Dermis microvascular lymphatic vessel endothelial cell (primary cell): ENCODE results near the gene UBE2G1. TPM values are rescaled to one million over a fixed set of nuclear protein-coding genes. Genes with fewer than 3 reads are reported as not detected.
A peak's percentile ranks its signal among the peaks of the same experiment; 100 is the strongest.
"Not testable (repeated sequence)": the region's sequence is repeated elsewhere in the genome, so short reads cannot be mapped to it uniquely, and the experiment has no call there.

Experiments
- DNase-seq, 2 donors: peaks; one replicate each; pipeline versions ENCODE4 v3.0.0 to v3.0.0-alpha.2; 2010; ENCODE audit warnings: low read depth in 2 of 2
- total RNA-seq: library from RNA; depleted of rRNA; stranded (reverse); fragments of >200 nt; gene quantifications from 2 replicates; pipeline ENCODE4 v1.2.1, GENCODE V29; 2014

The UBE2G1 gene, protein sequence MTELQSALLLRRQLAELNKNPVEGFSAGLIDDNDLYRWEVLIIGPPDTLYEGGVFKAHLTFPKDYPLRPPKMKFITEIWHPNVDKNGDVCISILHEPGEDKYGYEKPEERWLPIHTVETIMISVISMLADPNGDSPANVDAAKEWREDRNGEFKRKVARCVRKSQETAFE
- total RNA-seq, result 28.9 and 36.7 TPM in 2 replicates

DNA sequence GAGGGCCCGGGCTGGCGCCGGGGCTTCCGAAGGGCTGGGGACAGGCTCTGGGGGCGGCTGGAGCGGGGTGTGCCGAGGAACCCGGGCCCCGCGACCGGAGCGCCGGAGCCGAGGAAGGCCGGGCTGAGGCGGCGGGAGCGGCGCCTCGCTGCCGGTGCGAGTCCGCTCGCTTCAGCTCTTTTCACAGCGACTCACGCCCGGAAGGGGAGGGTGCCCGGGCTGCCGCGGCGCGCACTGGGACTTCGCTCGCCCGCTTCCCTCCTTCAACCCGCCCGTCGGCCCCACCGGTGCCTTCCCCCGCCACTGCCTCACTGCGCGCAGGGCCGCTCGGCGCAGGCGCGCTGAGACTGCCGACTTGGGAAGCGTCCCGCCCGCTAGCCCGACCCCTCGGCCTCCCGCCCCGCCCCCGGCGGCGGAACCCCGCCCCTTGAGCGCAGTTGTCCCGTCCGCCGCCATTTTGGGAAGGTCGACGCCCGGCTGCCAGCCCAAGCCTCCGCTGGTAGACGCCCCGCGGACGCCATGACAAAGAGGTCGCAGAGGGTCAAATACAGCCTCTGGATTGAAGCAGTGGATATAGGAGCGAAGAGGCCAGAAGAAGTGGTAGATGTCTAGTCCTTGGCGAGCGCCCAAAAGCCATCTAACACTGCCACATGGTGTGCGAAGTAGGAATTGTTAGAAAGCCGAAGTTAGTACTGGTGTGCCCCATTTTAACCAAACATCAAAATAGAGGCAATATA lies at the start of gene UBE2G1:
TSS of gene UBE2G1 (minus strand) at position 349 of the 737 bp plus-strand sequence. CDS start 359 bp downstream, outside the sequence.
- DNase-seq, result peak; percentile 90 to 98

DNA sequence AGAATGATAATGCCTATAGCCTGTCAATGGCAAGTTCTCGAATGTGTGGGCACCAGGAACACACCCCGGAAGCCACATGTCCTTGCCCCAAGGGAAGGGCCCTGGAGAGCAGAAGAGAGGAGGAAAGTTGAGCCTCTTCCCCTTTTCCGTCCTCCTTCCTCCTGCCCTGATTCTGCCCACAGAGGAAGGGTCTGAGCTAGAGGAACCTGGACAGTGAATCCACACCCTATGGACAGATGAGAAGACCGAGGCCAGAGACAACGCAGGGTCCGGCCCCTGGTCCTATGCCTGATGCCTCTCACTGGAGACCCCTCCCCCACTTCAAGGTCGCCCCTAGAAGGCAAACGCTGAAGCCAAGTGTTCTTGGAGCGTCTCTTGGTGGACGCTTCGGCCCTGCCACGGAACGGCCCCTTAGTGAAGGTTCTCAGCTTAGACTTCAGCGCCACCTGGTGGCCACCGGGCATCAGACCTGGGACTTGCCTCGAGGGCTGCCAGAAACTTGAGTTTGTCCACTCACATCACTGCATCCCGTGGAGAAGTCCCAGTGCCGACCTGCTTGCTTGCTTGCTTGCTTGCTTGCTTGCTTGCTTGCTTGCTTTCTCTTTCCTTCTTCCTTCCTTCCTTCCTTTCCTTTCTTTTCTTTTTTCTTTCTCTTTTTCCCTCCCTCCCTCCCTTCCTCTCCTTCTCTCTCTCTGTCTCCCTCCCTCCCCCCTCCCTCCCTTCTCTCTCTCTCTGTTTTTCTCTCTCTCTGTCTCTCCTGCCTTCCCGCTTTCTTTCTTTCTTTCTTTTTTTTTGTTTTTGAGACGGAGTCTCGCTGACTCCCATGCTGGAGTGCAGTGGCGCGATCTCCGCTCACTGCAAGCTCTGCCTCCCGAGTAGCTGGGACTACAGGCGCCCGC lies 46.7 kb upstream of the UBE2G1 start:
- DNase-seq, result peak; percentile 58 to 87

DNA sequence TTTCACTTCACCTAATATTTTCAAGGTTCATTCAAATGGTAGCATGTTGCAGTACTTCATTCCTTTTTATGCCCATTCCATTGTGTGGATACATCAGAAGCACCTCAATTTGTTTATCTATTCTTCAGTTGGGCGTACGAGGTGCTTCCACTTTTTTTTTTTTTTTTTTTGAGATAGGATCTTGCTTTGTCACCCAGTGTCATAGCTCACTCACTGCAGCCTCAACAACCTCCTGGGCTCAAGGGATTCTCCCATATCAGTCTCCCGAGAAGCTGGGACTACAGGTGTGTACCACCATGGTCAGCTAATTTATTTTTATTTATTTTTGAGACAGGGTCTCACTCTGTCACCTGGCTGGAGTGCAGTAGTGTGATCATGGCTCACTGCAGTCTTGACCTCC lies 44.7 kb upstream of the UBE2G1 start:
- no peak for DNase-seq

DNA sequence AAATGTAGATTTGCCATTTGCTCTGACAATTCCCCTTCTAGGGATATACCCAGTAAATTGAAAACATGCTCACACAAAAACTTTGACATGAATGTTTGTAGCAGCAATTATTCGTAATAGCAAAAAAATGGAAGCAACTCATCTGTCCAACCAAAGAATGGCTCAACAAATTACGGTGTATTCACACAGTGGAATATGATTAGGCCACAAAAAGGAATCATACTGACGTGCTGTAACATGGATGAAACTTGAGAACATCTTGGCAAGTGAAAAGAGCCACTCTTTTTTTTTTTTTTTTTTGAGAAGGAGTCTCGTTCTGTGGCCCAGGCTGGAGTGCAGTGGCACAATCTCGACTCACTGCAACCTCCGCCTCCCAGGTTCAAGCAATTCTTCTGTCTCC lies 43.2 kb upstream of the UBE2G1 start:
- DNase-seq, result no peak

DNA sequence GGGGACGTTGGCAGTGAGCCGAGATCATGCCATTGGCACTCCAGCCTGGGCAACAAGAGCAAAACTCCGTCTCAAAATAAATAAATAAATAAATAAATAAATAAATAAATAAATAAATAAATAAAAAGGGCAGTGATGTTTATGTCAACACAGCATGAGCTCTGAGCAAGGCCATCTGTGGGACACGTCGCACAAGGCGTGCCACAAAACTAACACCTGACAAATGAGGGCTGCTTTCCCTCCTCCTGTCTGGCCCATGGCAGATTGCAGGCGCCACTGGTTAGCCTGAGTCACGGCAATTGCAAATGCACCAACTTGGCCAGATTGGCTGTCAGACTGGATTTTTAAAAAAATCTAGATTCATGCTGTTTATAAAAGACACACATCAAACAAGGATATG lies 41.4 kb upstream of the UBE2G1 start:
- DNase-seq, result no peak

DNA sequence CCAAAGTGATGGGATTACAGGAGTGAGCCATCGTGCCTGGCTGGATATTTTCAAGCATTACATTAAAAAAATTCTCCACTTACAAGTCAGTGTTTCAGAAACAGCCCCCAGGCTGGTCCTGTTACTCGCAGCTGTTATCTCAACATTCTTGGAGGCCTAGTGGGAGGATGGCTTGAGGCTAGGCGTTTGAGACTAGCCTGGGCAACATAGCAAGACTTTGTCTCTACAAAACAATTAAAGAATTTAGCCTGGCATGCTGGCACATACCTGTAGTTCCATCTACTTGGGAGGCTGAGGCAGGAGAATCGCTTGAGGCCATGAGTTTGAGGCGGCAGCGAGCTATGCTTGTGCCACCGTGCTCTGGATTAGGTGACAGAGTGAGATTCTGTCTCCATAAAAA lies 40.7 kb upstream of the UBE2G1 start:
- no peak for DNase-seq

DNA sequence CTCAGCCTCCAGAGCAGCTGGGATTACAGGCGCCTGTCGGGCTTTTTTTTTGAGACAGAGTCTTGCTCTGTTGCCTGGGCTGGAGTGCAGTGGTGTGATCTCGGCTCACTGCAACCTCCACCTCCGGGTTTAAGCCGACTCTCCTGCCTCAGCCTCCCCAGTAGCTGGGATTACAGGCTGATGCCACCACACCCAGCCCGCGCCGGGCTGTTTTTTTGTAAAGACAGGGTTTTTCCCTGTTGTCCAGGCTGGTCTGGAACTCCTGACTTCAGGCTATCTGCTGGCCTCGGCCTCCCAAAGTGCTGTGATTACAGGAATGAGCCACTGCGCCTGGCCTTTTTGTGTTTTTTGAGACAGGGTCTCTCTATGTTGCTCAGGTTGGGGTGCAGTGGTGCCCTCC lies 39.9 kb upstream of the UBE2G1 start:
- DNase-seq, result no peak

DNA sequence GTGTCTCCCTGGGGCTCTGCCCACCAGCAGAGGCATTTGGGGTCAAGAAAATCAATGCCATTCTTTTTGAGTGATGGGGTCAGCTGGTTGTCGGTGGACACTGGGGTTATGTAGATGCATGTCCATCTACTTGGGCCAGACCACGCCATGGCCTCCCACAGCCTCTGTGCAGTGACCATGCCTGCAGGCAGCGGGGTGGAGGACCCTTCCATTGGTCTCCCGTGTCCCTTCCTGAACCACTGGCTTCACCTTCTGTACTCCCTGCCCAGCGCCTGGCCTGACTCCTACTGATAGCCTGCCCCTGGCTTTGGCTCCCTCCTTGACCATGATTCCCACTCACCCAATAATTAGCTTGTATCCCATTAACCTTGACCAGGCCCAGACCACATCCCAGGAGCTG lies 39.2 kb upstream of the UBE2G1 start:
- DNase-seq, result no peak

DNA sequence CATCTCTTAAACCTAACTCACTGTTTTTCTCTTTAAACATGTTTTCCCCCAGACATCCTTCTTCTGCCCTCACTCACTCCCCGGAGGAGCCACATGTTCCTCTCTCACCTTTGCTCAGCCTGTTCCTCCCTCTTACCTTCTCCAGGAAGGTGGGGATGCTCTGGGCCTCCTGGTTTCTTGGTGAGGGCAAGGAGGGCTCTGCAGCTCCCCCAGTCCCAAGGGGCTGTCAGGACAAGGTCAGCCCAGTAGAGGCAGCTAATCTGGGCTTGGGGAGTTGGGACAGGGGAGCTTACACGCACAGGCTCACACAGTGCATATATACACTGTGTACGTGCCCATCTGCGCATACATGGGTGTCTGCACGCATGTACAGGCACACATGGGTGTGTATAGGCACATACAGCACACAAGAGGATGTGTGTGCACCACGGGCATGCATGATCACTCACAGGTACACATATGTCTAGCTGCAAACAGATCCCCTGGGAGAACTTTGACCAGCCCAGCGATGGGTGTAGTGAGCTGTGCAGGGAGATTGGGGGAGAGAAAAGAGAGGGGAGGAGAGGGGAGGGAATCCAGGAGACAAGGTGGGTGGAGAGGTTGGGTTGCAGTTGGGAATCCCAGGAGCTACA lies 38.7 kb upstream of the UBE2G1 start:
- DNase-seq, result no peak

DNA sequence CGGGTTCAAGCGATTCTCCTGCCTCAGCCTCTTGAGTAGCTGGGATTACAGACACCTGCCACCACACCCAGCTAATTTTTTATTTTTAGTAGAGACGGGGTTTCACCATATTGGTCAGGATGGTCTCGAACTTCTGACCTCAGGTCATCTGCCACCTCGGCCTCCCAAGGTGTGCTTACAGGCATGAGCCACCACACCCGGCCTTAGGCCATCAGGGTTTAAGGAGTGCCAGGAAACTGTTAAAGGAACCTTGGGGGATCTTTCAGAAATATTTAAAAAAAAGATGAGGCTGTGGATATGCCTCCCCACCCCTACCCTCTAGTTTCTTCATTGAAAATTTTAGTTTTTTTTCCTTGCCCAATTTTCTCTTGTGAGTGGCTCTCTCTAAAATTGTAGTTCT lies 31.4 kb upstream of the UBE2G1 start:
- DNase-seq, result no peak

DNA sequence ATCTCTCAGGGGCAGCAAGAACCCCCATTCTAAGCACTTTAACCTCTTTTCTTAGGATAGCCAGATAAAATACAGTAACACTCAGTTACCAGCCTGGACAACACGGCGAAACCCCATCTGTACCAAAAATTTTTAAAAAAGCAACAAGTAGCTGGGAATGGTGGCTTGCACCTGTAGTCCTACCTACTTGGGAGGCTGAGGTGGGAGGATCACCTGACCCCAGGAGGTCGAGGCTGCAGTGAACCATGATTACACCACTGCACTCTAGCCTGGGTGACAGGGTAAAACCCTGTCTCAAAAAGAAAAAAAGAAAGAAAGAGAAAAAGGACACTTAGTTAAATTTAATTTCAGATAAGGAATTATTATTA lies 28.6 kb upstream of the UBE2G1 start:
- no peak for DNase-seq

DNA sequence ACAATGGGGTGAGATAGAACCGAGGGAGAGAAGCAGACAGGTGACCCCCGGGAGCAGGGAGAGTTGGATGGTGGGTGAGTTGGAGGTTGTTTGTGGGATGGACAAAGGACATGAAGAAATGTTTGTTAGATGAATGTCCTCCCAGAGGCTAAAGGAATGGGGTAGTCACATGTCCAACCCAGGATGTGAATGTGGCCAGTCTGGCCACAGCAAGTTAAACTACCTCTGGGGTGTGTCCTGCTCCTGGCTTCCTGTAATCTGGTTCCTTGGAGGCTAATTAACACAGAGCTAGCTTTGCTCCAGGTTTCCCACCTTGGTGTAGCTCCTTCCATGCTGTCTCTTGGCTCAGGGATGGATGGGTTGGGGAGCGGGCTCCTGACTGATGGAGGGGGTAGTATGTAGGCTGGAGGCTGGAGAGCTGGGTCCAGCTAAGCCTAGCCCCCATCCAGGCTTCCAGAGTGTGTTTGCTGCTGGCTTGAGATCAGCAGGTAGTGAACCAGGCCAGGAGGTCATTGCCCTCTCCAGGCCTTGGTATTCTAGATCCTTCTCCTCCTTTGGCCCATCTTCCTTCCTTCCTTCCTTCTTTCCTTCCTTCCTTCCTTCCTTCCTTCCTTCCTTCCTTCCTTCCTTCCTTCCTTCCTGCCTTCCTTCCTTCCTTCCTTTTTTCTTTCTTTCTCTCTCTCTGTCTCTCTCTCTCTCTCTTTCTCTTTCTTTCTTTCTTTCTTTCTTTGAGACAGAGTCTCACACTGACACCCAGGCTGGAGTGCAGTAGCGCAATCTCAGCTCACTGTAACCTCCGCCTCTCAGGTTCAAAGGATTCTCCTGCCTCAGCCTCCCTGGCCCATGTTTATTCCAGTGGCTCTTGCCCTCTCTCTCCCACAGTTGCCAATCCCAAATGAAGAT lies 28.0 kb upstream of the UBE2G1 start:
- DNase-seq, result no peak

DNA sequence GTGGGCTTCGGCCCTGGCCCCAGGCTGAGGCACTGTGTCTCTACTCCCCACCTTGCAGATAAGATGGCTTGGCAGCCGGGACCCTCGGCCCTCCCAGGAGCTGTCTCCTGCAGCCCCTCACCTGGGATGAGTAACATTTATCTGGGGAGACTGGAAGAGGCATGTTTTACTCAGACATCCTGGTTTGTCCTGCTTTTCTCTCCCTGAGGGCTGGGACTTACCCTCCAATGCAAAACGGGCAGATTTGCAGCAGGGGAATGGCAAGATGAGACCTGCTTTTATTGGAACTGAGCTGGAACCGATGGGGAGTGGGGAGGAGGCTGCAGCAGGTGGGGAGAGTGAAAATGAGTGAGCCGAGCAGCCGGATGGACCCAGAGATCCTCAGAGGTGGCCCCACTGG lies 27.3 kb upstream of the UBE2G1 start:
- no peak for DNase-seq

DNA sequence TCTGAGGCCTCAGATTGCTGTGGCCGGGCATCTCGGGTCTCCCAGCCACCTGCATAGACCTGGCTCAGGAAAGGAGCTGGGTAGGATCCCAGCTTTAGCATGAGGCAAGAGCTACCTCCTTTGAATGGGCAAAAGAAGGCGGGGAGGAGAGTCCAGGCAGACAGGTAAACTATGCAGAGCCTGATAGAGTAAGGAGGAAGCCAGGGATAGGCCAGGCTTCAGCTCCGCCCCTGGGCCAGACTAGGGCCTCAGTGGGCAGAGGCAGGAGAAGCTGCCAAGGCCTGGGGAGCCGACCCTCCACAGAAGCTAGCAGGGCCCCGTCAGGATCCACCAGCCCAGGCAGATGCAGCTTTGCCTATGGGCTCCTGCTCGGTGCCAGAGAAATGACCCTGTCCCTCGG lies 22.6 kb upstream of the UBE2G1 start:
- DNase-seq, result no peak

DNA sequence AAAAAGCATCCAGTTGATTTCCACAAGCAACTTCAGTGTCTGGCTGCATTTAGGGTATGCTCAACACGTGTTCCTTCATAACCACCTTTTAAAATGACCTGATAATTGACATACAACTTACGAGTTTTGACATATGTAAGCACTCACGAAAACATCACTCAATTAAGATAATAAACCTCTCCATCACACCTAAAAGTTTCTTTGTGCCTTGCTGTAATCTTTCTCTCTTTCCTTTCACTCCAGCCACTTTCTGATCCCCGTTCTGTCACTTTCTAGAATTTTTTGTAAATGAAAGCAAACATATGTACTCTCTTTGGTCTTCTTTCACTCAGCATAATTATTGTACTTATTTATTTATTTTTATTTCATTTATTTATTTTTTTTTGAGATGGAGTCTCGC lies 20.7 kb upstream of the UBE2G1 start:
- DNase-seq, result no peak

DNA sequence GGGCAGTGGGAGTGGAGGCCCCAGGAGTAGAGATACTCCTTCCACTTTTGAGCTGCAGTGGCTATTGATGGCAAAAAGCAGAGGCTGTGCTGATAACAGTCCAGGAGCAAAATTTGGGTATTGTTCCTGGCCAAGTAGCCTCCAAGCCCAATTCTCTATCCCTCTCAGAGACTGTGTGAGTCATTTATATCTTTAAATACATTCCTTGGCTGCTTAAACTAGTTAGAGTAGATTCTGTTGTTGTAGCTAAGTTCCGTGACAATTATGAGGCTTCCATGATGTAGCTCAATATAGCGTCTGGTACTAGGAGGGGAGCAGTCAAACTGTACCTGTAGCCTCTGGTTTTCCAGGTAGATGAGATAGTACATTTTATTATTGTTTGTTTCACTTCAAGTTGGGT lies 19.9 kb upstream of the UBE2G1 start:
- DNase-seq, result no peak

DNA sequence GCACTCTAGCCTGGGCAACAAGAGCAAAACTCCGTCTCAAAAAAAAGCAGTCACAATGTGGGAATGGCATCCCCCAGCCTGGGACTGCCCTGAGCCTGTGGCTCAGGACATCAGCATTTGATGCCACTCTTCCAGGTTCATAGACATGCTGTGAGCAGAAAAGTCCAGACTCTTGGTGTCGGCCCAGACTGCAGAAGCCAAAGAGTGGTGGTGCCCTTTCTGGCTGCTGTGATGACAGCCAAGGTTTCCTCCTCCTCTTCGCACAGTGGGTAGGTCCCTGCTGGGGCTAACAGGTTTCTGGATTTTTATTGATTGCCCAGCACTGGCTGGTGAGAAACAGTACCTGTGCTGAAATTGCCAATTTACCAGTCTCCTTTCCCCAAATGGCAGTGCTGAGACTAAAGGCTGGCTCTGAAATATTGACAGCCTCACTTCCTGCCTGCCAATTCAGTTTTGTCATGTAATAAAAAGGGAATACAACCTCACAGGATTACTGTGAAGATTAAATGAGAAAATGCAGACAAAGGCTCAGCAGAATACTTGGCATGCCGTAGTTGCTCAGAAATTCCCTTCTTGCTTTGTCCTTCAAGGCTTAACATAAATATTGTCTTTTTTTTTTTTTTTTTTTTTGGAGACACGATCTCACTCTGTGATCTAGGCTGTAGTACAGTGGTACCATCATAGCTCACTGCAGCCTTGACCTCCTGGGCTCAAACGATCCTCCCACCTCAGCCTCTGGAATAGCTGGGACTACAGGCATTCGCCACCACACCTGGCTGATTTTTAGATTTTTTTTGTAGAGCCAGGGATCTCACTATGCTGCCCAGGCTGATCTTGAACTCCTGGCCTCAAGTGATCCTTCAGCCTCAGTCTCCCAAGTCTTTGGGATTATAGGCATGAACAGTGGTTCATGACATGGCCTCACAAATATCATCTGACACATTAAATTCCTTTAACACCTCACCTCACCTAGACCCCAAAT lies 15.5 kb upstream of the UBE2G1 start:
- DNase-seq, result no peak

DNA sequence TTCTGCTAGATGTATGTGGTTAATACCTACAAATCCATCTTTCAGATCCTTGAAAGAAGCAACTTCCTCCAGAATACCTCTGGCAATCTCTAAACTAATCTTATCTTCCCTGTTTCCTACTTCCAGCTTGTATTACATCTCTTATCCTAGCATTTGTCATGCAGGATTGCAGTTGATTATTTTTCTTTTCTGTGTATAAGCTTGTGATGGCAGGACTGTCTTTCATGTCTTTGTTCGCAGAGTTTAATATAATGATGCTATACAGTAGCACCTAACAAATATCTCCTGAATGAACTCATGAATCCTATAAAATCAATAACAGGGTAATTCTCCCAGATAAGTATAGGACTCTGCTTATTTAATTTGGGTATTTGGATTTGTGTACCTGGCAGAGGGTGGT lies 12.2 kb upstream of the UBE2G1 start:
- DNase-seq, result no peak

DNA sequence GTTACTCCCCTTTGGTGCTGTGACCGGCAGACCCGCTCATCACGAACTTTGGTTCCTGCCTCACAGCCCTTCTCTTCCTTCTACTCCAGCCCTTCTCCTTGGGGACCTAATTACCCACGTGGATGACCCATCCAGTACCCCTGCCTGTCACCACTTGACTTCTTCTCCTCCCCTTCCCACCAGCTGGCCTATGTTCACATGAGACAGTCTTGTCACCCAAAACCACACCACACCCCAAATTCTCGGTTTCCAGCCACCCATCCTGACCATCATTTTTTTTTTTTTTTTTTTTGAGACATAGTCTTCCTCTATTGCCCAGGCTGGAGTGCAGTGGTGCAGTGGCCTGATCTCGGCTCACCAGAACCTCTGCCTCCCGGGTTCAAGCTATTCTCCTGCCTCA lies 10.8 kb upstream of the UBE2G1 start:
- not testable (repeated sequence) for DNase-seq
